HepG2 (cell line): ENCODE measurements around the gene ATG9A. TPM values are rescaled to one million over a fixed set of nuclear protein-coding genes. Genes with fewer than 3 reads are reported as not detected.
A peak's percentile ranks its signal among the peaks of the same experiment; 100 is the strongest.

Experiments used
- AHDC1 ChIP-seq: sonication (generic); formaldehyde crosslinking; IDR thresholded peaks from 2 replicates; pipeline ENCODE4 v1.5.1; 2020; ENCODE audit warnings: mild to moderate bottlenecking, missing genetic modification reagents, borderline replicate concordance
- IRF2 ChIP-seq: IDR thresholded peaks from 2 replicates; pipeline ENCODE4 v1.6.1; 2018; ENCODE audit warnings: missing genetic modification reagents, missing compliant biosample characterization
- KLF12 ChIP-seq: sonication (generic); formaldehyde crosslinking; IDR thresholded peaks from 2 replicates; pipeline ENCODE4 v1.4.0; 2020; ENCODE audit warnings: missing genetic modification reagents, borderline replicate concordance
- REL ChIP-seq: sonication (generic); formaldehyde crosslinking; conservative IDR thresholded peaks from 2 replicates; pipeline ENCODE4 v1.8.0; 2022; ENCODE audit warnings: mild to moderate bottlenecking, missing genetic modification reagents, moderate library complexity
- SKIL ChIP-seq: sonication (generic); formaldehyde crosslinking; IDR thresholded peaks from 2 replicates; pipeline ENCODE4 v1.8.0; 2022; ENCODE audit warnings: missing genetic modification reagents, mild to moderate bottlenecking, moderate library complexity, borderline replicate concordance
- SOX13 ChIP-seq, 3 experiments: fragments of 450-650 bp in 1 of 3; sonication (generic) in 1 of 3; formaldehyde crosslinking in 1 of 3; IDR thresholded peaks in 2 of 3; conservative IDR thresholded peaks in 1 of 3; 2 replicates each; pipeline versions ENCODE4 v1.5.0 to v1.6.1; 2016 to 2020; ENCODE audit warnings: antibody characterized with exemption in 1 of 3, mild to moderate bottlenecking in 1 of 3, missing compliant biosample characterization in 1 of 3, missing genetic modification reagents in 1 of 3, moderate library complexity in 1 of 3
- XRCC5 ChIP-seq: fragments of 200-400 bp; formaldehyde crosslinking; optimal IDR thresholded peaks from 2 replicates; pipeline ENCODE3; 2017; ENCODE audit warnings: mild to moderate bottlenecking, low read length
- ZFAT ChIP-seq: sonication (generic); formaldehyde crosslinking; conservative IDR thresholded peaks from 2 replicates; pipeline ENCODE4 v1.8.1; 2023; ENCODE audit warnings: missing genetic modification reagents, inconsistent platforms
- ZFP36 ChIP-seq: fragments of 150-350 bp; IDR thresholded peaks from 2 replicates; pipeline ENCODE4 v1.6.1; 2018; ENCODE audit warnings: borderline replicate concordance, low read length, low read depth; ENCODE audit not compliant: partially characterized antibody
- ZNF124 ChIP-seq: sonication (generic); formaldehyde crosslinking; IDR thresholded peaks from 2 replicates; pipeline ENCODE4 v1.4.0; 2020; ENCODE audit warnings: missing genetic modification reagents
- ZNF598 ChIP-seq: sonication (generic); formaldehyde crosslinking; IDR thresholded peaks from 2 replicates; pipeline ENCODE4 v1.5.1; 2020; ENCODE audit warnings: mild to moderate bottlenecking, missing genetic modification reagents, borderline replicate concordance
- ZNF766 ChIP-seq: sonication (generic); formaldehyde crosslinking; IDR thresholded peaks from 2 replicates; pipeline ENCODE4 v1.5.0; 2020; ENCODE audit warnings: missing genetic modification reagents, borderline replicate concordance
- ZSCAN29 ChIP-seq: sonication (generic); formaldehyde crosslinking; conservative IDR thresholded peaks from 2 replicates; pipeline ENCODE4 v1.4.0; 2020; ENCODE audit warnings: mild to moderate bottlenecking, missing genetic modification reagents
- polyA plus RNA-seq, 8 experiments: library from polyadenylated mRNA; depleted of rRNA in 3 of 8; stranded (reverse) in 7 of 8; unstranded in 1 of 8; fragments of >200 nt; fragmentation: Illumina TruSeq in 4 of 8; extraction: Trizol in 4 of 8; gene quantifications; 2 replicates each; pipeline versions ENCODE4 v1.2.1 to v1.2.3, GENCODE V29; 2011 to 2016; ENCODE audit warnings: low read depth in 4 of 8, missing spikeins in 1 of 8, mixed read lengths in 1 of 8; ENCODE audit not compliant: insufficient read depth in 1 of 8
- total RNA-seq, 5 experiments: library from RNA; depleted of rRNA; stranded (reverse); fragments of >200 nt; fragmentation: Illumina TruSeq; extraction: Trizol; gene quantifications; 2 replicates each; pipeline ENCODE4 v1.2.3, GENCODE V29; 2016; ENCODE audit warnings: low read depth in 1 of 5
- TF ChIP-seq, protein P1 (sequence below): sonication (generic); formaldehyde crosslinking; IDR thresholded peaks from 2 replicates; pipeline ENCODE4 v1.5.1; 2020; ENCODE audit warnings: missing genetic modification reagents, mild to moderate bottlenecking, borderline replicate concordance
- TF ChIP-seq, protein P2 (sequence below): IDR thresholded peaks from 2 replicates; pipeline ENCODE4 v1.6.1; 2016; ENCODE audit warnings: low read depth, control low read depth

ATG9A gene
- total and polyA plus RNA-seq, 2 of the 13 experiments (the other 11 are each of a cell fraction or from before 2014, with no cell fraction given) = 35.0 to 131 TPM

GRCh38 chr2:219218732-219219701 lies 10.4 kb downstream of the ATG9A start, which contains the start of gene ABCB6 (continued):
- no peak; the same call in 1 of the 2 replicates for TF ChIP-seq REL (CRISPR knock-in tag)
- peak; percentile 85 for TF ChIP-seq KLF12 (CRISPR knock-in tag)
- TF ChIP-seq, protein P1, sequence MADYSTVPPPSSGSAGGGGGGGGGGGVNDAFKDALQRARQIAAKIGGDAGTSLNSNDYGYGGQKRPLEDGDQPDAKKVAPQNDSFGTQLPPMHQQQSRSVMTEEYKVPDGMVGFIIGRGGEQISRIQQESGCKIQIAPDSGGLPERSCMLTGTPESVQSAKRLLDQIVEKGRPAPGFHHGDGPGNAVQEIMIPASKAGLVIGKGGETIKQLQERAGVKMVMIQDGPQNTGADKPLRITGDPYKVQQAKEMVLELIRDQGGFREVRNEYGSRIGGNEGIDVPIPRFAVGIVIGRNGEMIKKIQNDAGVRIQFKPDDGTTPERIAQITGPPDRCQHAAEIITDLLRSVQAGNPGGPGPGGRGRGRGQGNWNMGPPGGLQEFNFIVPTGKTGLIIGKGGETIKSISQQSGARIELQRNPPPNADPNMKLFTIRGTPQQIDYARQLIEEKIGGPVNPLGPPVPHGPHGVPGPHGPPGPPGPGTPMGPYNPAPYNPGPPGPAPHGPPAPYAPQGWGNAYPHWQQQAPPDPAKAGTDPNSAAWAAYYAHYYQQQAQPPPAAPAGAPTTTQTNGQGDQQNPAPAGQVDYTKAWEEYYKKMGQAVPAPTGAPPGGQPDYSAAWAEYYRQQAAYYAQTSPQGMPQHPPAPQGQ (CRISPR knock-in tag) = no peak
- TF ChIP-seq XRCC5 = peak; percentile 81
- TF ChIP-seq, protein P2, sequence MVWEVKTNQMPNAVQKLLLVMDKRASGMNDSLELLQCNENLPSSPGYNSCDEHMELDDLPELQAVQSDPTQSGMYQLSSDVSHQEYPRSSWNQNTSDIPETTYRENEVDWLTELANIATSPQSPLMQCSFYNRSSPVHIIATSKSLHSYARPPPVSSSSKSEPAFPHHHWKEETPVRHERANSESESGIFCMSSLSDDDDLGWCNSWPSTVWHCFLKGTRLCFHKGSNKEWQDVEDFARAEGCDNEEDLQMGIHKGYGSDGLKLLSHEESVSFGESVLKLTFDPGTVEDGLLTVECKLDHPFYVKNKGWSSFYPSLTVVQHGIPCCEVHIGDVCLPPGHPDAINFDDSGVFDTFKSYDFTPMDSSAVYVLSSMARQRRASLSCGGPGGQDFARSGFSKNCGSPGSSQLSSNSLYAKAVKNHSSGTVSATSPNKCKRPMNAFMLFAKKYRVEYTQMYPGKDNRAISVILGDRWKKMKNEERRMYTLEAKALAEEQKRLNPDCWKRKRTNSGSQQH = peak; percentile 66
- TF ChIP-seq ZFP36 = no peak
- peak; percentile 82; the same call in 1 of the 2 replicates for TF ChIP-seq ZNF598
- TF ChIP-seq ZFAT (CRISPR knock-in tag) = no peak
- peak; percentile 49; the same call in 1 of the 2 replicates for TF ChIP-seq AHDC1 (CRISPR knock-in tag)
- no peak for TF ChIP-seq SOX13 (IDR thresholded peaks at IDR 0.05)
- TF ChIP-seq SOX13 (CRISPR knock-in tag; conservative IDR thresholded peaks at IDR 0.05 in 1 of 2, IDR thresholded peaks at IDR 0.05 in 1 of 2) = no peak
- TF ChIP-seq ZNF124 (CRISPR knock-in tag) = peak; percentile 94; the same call in 1 of the 2 replicates
- no peak for TF ChIP-seq SKIL (CRISPR knock-in tag)
- TF ChIP-seq IRF2 (CRISPR knock-in tag) = peak; percentile 96
- TF ChIP-seq ZSCAN29 (CRISPR knock-in tag) = no peak
- TF ChIP-seq ZNF766 (CRISPR knock-in tag) = peak; percentile 74; the same call in 1 of the 2 replicates
